Prostate gland (tissue), 2 donors: Measurements from ENCODE around the gene NMRK2.

Experiments
- CTCF ChIP-seq, 4 experiments: fragments of 200-600 bp in 2 of 4; fragments of 450-650 bp in 2 of 4; sonication (generic) in 2 of 4; IDR thresholded peaks; 1 replicate in 3 of 4; 2 replicates in 1 of 4; pipeline ENCODE4 v1.5.1; 2016 to 2019; ENCODE audit warnings: antibody characterized with exemption in 4 of 4, mild to moderate bottlenecking in 2 of 4, moderate library complexity in 2 of 4
- POLR2A ChIP-seq: fragments of 450-650 bp; IDR thresholded peaks from one replicate; pipeline ENCODE4 v1.6.1; 2016; ENCODE audit warnings: antibody characterized with exemption, mild to moderate bottlenecking
- POLR2AphosphoS5 ChIP-seq: sonication (generic); formaldehyde crosslinking; IDR thresholded peaks from one replicate; pipeline ENCODE4 v1.6.1; 2017; ENCODE audit warnings: antibody characterized with exemption

DNA sequence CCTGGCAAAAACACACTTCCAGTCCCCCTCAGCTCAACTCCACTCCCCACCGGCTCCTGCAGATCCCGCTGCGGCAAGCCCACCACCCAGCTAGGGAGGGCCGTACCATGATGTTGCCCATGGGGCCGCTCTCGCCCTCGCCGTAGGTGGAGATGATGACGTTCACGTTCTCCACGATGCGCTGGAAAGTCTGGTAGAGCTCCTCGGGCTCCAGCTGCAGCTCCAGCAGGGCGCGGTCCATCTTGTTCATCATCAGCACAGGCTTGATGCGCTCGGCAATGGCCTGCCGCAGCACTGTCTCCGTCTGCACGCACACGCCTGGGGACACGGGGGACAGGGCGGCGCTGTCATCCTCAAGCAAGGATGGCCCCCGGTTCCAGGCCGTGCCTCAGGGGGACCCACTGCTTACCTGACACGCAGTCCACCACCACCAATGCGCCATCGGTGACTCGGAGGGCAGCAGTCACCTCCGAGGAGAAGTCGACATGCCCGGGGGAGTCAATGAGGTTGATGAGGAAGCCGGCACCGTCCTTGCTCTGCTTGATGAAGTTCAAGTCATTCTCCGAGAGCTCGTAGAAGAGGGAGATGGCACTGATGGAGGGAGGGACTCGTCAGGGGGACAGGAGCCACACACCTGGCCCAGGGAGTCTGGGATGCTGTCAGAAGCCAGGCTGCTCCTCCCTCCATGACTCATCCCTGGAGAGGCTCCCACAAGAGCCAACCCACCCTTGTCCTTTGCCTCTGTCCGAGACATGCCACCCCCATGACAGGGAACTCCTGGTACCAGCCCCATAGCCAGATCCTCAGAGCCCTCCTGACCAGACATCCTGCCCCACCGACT lies 50.1 kb downstream of the NMRK2 start:
- no peak for TF ChIP-seq CTCF (IDR thresholded peaks at IDR 0.05)
- no peak for TF ChIP-seq POLR2A
- no peak for TF ChIP-seq POLR2AphosphoS5
